Stomach (tissue), 9 donors: Measurements from ENCODE around the gene TCL1B. TPM values are rescaled to one million over a fixed set of nuclear protein-coding genes. Genes with fewer than 3 reads are reported as not detected.

Source experiments
- DNase-seq, 2 donors: peaks; one replicate each; pipeline versions ENCODE4 v3.0.0 to v3.0.0-alpha.2; 2013 to 2019
- H3K27ac ChIP-seq, 5 donors: fragments of 200-600 bp in 4 of 5; sonication (generic) in 4 of 5; one replicate each; pipeline ENCODE4 v1.5.1; 2013 to 2019; ENCODE audit warnings: mild to moderate bottlenecking in 1 of 5, moderate library complexity in 1 of 5
- H3K27me3 ChIP-seq, 3 donors: fragments of 200-600 bp; sonication (generic); one replicate each; pipeline ENCODE4 v1.5.1; 2017 to 2019; ENCODE audit warnings: mixed run types in 1 of 3
- H3K36me3 ChIP-seq, 4 donors: fragments of 200-600 bp; sonication (generic); 1 replicate in 3 of 4; 2 replicates in 1 of 4; pipeline ENCODE4 v1.5.1; 2016 to 2019
- H3K4me1 ChIP-seq, 4 donors: fragments of 200-600 bp; sonication (generic); one replicate each; pipeline ENCODE4 v1.5.1; 2016 to 2019
- H3K4me3 ChIP-seq, 4 donors: fragments of 200-600 bp; sonication (generic) in 3 of 4; one replicate each; pipeline ENCODE4 v1.5.1; 2016 to 2019; ENCODE audit warnings: mild to moderate bottlenecking in 1 of 4
- H3K9me3 ChIP-seq, 4 donors: fragments of 200-600 bp; sonication (generic); one replicate each; pipeline ENCODE4 v1.5.1; 2016 to 2019
- EP300 ChIP-seq: sonication (generic); formaldehyde crosslinking; IDR thresholded peaks from one replicate; pipeline ENCODE4 v1.6.1; 2017; ENCODE audit warnings: antibody characterized with exemption
- POLR2A ChIP-seq, 4 donors: fragments of 450-650 bp; IDR thresholded peaks; one replicate each; pipeline ENCODE4 v1.6.1; 2016; ENCODE audit warnings: antibody characterized with exemption in 4 of 4, control low read depth in 2 of 4, mild to moderate bottlenecking in 1 of 4, moderate library complexity in 1 of 4
- POLR2AphosphoS5 ChIP-seq, 3 donors: sonication (generic); formaldehyde crosslinking; IDR thresholded peaks; one replicate each; pipeline ENCODE4 v1.6.1; 2016; ENCODE audit warnings: antibody characterized with exemption in 3 of 3
- WGBS, 5 donors: extraction: QIAGEN DNeasy Blood & Tissue Kit in 3 of 5; methylation state at CpG; one replicate each; pipeline versions ENCODE4 v1.1.5 to v1.1.7; 2013 to 2018; 5-methylcytosine and 5-hydroxymethylcytosine counted together
- intact Hi-C: fragments of 100-400 bp; cut with DNase I; formaldehyde crosslinking; loops from one replicate; pipeline ENCODE4 v1.15.1; 2023; ENCODE audit warnings: low total_unique reads
- polyA plus RNA-seq, 3 donors: library from polyadenylated mRNA; stranded (reverse); fragments of 200-250 nt; gene quantifications; one replicate each; pipeline ENCODE4 v1.2.3, GENCODE V29; 2013
- total RNA-seq, 5 donors: library from RNA; depleted of rRNA; stranded (reverse); fragments of >200 nt; gene quantifications; one replicate each; pipeline versions ENCODE4 v1.1.0 to v1.2.3, GENCODE V29; 2014 to 2016
- TF ChIP-seq, protein P1 (sequence below), 7 experiments: fragments of 450-650 bp in 4 of 7; fragments of 200-600 bp in 3 of 7; sonication (generic) in 3 of 7; IDR thresholded peaks; one replicate each; pipeline ENCODE4 v1.5.1; 2016 to 2019; ENCODE audit warnings: antibody characterized with exemption in 7 of 7, control low read depth in 2 of 7, mild to moderate bottlenecking in 1 of 7
- donor health status: healthy with polysubstance abuse.
- donor health status: Bipolar disorder and iron deficiency.
- donor health status: healthy.

TCL1B gene
- total and polyA plus RNA-seq, 8 donors = 0.37 TPM; not detected in 7

DNA sequence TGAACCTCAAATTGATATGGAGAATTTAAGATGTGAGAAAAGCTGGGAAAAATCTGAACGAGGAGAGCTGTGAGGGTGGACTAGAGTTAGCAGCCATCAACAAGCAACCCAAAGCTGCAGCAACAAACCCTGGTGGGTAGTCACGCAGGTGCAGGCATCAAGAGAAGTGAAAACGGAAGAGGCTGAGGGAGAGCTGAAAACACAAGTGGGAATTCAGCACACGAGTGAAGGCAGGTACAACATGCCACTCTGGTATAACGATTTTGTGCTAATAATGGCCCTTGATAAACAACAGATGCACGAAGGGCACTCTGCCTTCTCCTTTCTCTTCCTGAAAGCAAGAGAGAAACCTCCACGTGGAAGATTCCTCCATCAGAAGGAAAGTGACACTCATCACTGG lies 11.5 kb downstream of the TCL1B start:
- no peaks in the 10 kb centered on the region for H3K4me1 ChIP-seq
- TF ChIP-seq, protein P1, sequence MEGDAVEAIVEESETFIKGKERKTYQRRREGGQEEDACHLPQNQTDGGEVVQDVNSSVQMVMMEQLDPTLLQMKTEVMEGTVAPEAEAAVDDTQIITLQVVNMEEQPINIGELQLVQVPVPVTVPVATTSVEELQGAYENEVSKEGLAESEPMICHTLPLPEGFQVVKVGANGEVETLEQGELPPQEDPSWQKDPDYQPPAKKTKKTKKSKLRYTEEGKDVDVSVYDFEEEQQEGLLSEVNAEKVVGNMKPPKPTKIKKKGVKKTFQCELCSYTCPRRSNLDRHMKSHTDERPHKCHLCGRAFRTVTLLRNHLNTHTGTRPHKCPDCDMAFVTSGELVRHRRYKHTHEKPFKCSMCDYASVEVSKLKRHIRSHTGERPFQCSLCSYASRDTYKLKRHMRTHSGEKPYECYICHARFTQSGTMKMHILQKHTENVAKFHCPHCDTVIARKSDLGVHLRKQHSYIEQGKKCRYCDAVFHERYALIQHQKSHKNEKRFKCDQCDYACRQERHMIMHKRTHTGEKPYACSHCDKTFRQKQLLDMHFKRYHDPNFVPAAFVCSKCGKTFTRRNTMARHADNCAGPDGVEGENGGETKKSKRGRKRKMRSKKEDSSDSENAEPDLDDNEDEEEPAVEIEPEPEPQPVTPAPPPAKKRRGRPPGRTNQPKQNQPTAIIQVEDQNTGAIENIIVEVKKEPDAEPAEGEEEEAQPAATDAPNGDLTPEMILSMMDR (IDR thresholded peaks at IDR 0.05) = no peak
- TF ChIP-seq POLR2A (IDR thresholded peaks at IDR 0.05) = no peak
- no peak for TF ChIP-seq POLR2AphosphoS5 (IDR thresholded peaks at IDR 0.05)
- no peak for TF ChIP-seq EP300
- no peak for DNase-seq

DNA sequence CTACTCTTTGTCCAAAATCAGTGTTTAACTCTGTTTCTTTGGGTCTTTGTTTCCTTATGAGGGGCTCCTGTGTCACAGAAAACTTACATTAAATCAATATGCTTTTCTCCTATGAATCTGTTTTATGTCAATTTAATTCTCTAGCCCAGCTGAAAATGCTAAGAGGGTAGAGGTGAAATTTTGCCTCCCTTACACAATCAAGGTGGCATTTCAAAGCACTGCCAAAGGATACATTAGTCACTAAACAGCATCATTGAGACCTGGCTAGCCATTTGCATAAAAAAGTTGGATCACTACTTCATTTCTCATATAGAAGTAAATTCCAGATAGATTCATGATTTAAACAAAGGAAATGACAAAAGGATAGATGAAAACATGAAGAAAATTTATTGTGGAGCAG lies 12.1 kb downstream of the TCL1B start:
- no peak for DNase-seq
- Histone ChIP-seq H3K9me3 (no peaks in the 10 kb centered on the region), H3K36me3 (no peaks in the 10 kb centered on the region), H3K4me1 (no peaks in the 10 kb centered on the region), H3K4me3 (no peak overlapping the region), H3K27ac (no peak overlapping the region), H3K27me3 (peaks cover 0 to 47% (median 12%) of the 10 kb centered on the region in 3 donors)
- TF ChIP-seq EP300 (no peak), POLR2AphosphoS5 (IDR thresholded peaks at IDR 0.05) (no peak)
- intact Hi-C loops = no loop called here

More for the DNA sequence above, 11.5 kb downstream of the TCL1B start:
- Histone ChIP-seq H3K27ac (no peak overlapping the region), H3K36me3 (no peaks in the 10 kb centered on the region), H3K27me3 (peaks cover 0 to 51% (median 13%) of the 10 kb centered on the region in 3 donors), H3K4me3 (no peak overlapping the region), H3K9me3 (no peaks in the 10 kb centered on the region)
- WGBS, 5 donors = 51 to 62% (median 52%) methylated on average over 7 of the region's 7 CpGs
- intact Hi-C loops = no loop called here

GRCh38 chr14:95699412-95699811 lies 13.2 kb downstream of the TCL1B start:
- WGBS, 5 donors = 53 to 62% (median 59%) methylated on average over 5 of the region's 5 CpGs

DNA sequence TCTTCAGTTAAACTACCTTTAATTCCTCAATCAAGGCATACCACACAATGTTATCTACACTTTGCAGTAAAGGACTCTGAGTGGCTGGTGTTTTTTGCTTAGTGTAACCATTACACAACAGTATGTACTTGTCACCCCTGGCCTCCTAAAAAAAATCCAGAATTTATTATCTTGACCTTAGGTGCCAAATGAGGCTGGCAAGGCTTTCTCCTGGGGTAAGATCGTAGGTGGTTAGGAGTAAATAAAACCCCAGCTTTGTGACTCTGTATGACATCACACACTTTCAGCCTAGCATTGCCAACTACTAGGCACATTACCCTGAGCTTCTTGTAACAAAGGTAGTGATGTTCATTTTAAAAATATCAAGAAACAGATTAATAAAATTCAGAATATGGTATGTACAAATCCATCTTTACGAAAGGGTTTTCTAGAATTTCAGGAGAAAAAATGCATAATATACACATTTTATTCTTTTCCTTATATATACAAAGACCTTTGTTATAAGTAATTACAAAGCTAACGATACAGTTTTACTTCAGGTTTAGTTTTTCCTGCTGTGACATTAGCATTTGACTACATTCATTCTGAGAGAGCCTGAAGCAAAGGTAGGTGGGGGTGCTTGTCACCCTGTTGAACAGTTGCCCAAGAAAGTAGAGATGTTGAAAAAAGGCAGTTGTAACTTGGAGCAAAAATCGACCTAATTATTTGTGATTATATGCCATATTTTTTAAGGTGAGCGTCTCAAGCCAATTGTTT lies 14.2 kb downstream of the TCL1B start:
- 45 to 56% (median 50%) methylated on average over 5 of the region's 5 CpGs for WGBS, 5 donors
- DNase-seq = no peak

More at GRCh38 chr14:95699412-95699811, 13.2 kb downstream of the TCL1B start:
- no peak overlapping the region for H3K4me3 ChIP-seq
- H3K27ac ChIP-seq = no peak overlapping the region
- intact Hi-C loops = no loop called here
- no peaks in the 10 kb centered on the region for H3K36me3 ChIP-seq
- TF ChIP-seq, protein P1 (IDR thresholded peaks at IDR 0.05) = no peak
- TF ChIP-seq POLR2AphosphoS5 (IDR thresholded peaks at IDR 0.05) = no peak
- no peak for TF ChIP-seq POLR2A (IDR thresholded peaks at IDR 0.05)
- TF ChIP-seq EP300 = no peak
- no peak for DNase-seq
- peaks cover 0 to 39% (median 8%) of the 10 kb centered on the region in 3 donors for H3K27me3 ChIP-seq
- no peaks in the 10 kb centered on the region for H3K4me1 ChIP-seq
- H3K9me3 ChIP-seq = no peaks in the 10 kb centered on the region

DNA sequence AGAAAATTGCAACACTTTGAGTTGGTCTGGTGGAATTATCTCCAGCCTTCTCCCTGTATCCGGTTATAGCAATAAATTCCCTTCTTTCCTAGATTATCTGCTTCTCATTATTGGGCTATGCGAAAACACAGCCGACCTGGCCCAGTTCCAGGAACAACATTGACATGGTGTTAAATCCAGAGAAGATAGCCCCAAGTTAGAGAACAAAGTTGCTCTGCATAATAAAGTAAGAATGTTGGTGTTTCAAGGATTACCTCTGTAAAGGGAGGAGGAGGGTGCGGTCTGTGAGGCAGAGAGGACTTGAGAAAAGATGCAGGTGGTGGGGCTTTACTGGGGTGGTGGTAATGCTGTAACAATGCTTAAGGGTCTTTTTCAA lies 15.6 kb downstream of the TCL1B start:
- Histone ChIP-seq H3K27me3 (peaks cover 0 to 34% (median 6%) of the 10 kb centered on the region in 3 donors), H3K4me1 (no peaks in the 10 kb centered on the region), H3K4me3 (no peak overlapping the region), H3K9me3 (no peaks in the 10 kb centered on the region), H3K27ac (no peak overlapping the region), H3K36me3 (no peaks in the 10 kb centered on the region)
- TF ChIP-seq POLR2AphosphoS5 (IDR thresholded peaks at IDR 0.05) (no peak), POLR2A (IDR thresholded peaks at IDR 0.05) (no peak), EP300 (no peak)
- TF ChIP-seq, protein P1 (IDR thresholded peaks at IDR 0.05) = no peak
- intact Hi-C loops = no loop called here
- 15 to 42% (median 26%) methylated on average over 4 of the region's 4 CpGs for WGBS, 5 donors
- DNase-seq = no peak

More for the DNA sequence above, 14.2 kb downstream of the TCL1B start:
- Histone ChIP-seq H3K4me1 (no peaks in the 10 kb centered on the region), H3K4me3 (no peak overlapping the region), H3K9me3 (no peaks in the 10 kb centered on the region), H3K27me3 (peaks cover 0 to 38% (median 8%) of the 10 kb centered on the region in 3 donors), H3K36me3 (no peaks in the 10 kb centered on the region), H3K27ac (no peak overlapping the region)
- intact Hi-C loops = no loop called here
- no peak for TF ChIP-seq POLR2AphosphoS5 (IDR thresholded peaks at IDR 0.05)
